GM18867 (cell line): ENCODE measurements around the gene PEX10.

ENCODE experiments used
- ATAC-seq: cut with Tn5 transposase; IDR thresholded peaks from one replicate; pipeline ENCODE4 v1.9.1; 2021; ENCODE audit warnings: mild to moderate bottlenecking, moderate library complexity; ENCODE audit not compliant: unreplicated experiment

Gene PEX10

GRCh38 chr1:2426540-2426939, 14.2 kb upstream of the PEX10 start:
- no peak for ATAC-seq

DNA sequence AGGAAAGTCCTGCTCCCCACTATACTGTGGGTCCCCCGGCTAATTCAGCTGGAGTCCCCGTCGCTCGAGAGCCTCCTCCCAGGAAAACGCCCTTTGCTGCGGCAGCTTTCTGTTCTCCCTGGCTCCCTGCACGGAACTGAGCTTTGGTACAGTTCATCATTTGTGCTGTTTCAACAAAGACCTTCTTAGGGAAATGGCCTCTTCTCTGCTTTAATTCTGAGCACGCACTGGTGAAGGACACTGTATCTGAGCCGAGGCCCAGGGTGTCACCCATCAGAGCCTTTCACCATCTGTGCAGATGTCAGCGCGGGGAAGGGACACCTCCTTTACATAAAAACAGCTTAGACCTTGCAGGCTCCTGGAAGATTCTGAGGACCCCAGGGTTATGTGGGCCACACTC, 13.5 kb upstream of the PEX10 start:
- ATAC-seq, result no peak

- no peak for ATAC-seq
Measured at GRCh38 chr1:2422523-2422922, 10.2 kb upstream of the PEX10 start.

- no peak for ATAC-seq
Measured at GRCh38 chr1:2419416-2419815, 7.1 kb upstream of the PEX10 start.

DNA sequence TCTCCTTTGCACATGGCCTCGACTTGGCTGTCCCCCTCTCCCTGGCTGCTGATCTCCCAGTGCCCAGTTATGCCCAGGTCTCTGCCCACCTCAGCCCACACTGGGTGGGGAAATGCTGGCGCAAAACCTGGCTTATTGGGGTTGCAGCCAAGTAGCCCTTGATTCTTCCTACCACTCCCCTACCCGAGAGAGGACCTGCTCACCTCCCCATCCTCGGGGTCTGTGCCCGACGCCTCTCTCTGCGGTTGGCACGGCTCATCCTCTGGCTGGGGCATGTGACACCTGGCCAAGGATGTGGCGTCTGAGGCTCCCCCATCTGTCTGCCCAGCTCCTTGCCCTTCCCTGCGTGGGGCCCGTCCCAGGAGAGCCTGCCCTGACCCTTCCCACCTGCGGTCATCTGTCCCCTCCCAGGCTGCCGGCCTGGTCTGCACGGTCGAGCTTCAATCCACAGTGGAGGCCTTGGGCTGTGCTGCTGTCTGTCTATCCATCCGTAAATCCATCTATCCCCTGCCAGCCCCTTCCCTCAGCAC, 6.5 kb upstream of the PEX10 start:
- no peak for ATAC-seq

- no peak for ATAC-seq
Measured at GRCh38 chr1:2417833-2418225, 5.5 kb upstream of the PEX10 start.

DNA sequence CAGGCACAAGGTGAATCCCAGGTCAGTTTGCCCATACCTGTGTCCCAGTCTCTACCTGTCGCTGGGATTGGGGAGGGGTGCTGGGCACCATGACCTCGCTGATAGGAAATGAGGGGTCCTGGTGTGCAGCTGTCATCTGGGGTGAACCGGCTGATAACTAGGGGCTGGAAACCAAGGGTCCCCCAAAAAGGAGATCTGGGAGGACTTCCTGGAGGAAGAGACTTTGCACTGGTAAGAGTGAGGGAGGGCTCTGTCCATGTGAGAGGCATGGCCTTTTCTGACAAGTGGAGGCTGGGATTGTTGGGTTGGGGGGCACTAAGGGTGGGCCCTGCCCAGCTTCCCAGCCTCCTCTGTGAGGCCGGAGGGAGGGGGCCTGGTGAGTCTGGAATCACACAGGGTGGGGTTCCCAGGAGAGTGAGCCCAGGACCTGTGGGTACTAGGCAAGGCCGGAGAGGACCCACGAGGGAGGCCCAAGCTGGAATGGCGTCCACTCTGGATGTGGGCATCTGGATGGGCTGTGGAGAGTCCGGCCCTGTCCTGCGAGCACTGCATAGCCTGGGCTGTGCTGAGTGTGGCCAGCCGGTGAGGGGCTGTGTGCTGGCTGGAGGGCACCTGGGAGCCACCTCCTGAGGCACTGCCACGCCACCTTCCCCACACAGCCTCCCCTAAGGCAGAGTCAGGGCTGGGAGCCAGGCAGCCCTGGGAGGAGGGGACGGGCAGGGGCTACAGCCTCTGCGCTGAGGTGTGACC, 4.9 kb upstream of the PEX10 start:
- no peak for ATAC-seq

- no peak for ATAC-seq
Measured at GRCh38 chr1:2416403-2416802, 4.0 kb upstream of the PEX10 start.

- no peak for ATAC-seq
Measured at GRCh38 chr1:2415801-2416208, 3.4 kb upstream of the PEX10 start.

DNA sequence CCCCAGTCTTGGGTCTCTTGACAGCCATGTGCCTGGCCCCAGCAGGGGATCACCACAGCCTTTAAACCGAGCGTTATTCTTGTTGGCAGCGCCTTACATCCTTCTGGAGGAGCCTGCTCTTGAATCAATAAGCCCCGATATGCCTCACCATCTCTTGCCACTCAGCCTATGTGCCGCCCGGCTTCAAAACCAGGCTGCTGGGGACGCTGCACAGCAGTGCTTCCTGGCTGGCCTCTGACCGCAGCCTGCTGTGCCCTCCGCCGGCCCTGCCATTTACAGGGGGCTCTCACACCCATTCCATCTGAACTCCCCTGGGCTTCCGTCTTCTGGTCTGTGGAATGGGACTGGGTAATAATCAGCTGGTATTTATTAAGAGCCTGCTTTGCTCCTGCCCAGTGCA, 3.0 kb upstream of the PEX10 start:
- ATAC-seq, result no peak

DNA sequence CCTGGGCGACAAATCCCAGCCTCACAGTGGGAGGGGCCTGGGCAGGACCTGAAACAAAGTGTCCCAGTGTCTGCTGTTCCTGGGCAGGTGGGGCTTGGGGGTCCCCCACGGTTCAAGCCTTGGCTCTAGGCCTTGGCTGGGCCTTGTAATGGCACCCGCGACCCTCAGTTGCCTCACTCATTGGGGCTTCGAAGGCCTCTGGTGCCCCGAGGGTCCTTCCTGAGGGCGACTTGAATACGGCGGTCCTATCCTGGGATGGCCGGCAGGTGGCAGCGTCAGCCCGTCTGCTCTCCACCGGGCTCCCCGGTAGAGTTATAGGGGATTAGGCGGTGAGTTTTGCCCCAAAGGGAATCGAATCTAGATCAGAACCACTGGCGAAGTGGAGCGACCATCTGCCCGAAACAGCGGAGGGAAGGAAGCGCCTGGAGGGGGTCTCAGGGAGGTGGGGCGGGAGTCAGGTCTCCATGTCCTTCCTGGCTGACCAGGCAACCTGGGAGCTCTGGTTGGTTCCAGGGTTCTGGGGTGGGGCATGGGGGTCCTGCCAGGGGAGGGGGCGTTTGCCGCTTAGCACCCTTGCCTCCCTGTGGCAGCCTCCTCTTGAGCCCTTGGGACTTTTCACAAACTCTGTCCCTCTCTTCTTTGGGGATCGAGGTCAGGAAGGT, 2.1 kb upstream of the PEX10 start:
- no peak for ATAC-seq

- ATAC-seq, result no peak
Measured at GRCh38 chr1:2413495-2414296, 1.3 kb upstream of the PEX10 start.

GRCh38 chr1:2412773-2413494, 570 bp upstream of the PEX10 start:
- ATAC-seq, result peak; percentile 11

DNA sequence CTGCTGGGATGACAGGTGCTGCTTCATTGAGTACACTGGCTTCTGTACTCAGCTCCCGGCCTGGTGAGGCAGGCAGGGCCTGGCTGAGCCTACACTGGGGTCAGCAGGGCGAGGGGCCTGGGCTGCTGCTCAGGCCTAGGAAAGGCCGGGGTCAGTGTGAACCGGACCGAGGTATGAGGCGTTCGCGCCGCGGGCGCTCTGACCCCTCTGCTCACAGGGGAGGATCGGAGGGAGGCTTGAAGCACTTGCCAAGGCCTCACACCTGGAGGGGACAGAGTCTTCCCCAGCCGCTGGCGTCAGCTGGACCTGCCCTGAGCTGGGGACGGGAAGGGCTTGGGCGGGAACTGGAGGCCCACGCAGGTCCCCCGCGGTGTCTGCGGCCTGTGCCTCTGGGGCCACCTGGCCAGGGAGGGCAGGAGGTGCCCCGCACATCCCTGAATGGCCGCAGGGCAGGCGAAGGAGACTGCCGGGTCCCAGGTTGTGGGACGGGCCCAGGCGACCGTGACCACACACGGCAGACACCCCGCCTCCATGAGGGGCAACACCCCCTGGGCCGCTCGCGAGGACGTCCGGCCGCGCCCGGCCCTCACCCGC, 466 bp downstream of the PEX10 start:
- ATAC-seq, result peak; percentile 25

DNA sequence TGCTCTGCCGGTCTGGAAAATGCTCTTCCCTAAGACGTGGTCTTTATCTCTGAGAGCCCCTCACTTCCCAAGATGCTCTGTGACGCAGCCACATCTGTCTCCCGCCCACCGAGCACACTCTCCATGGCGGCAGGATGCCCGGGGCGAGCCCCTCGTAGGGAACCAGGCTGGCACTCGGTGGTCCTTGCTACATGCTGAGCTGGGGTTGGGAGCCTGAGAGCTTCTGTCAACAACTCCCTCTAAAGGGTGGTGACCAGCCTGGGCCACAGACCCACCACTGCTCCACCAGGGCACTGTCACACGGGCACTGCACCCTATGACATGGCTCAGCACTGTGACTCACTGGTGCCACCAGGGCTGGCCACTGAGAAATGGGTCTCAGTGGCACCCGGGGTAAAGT, 2.6 kb downstream of the PEX10 start:
- ATAC-seq, result no peak

DNA sequence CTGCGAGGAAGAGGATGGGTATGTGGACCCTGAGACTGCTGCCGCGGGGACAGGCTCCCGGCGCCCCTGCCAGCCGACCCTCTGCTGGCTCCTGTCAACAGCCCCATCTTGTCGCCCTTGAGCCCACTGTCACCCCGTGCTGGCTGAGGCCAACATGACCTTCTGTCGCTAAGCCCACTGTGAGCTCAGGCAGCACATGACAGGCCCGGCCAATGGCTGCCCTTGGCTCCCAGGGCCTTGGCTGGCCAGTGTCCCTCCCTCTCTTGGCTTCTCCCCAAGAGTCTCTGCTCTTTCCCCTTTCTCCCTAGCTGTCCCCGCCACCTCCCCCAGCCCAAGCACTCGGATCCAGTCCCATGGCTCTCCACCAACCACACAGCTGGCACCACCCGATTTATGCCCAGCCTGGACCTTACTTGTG, 3.5 kb downstream of the PEX10 start:
- no peak for ATAC-seq

DNA sequence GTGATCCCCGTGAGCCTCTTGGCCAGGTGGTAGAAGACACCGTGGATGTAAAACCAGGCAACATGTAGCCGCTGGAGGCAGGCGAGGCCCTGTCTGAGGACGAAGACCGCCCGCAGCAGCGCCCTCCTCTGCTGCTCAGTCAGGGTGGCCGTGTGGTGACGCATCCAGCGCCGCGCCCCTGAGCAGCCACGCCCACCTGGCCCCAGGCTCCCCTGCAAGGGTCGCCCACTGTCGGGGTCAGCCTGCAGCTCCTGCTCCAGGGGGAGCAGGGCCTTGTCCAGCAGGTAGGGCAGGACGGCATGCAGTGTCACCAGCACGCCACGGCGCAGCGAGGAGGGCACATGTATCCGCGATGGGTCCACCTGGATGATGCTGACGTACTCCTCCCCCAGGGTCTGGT, 3.9 kb downstream of the PEX10 start:
- ATAC-seq, result no peak

GRCh38 chr1:2407991-2408275, 4.4 kb downstream of the PEX10 start:
- ATAC-seq, result no peak

GRCh38 chr1:2407166-2407990, 5.0 kb downstream of the PEX10 start:
- ATAC-seq, result no peak

GRCh38 chr1:2406451-2407041, 5.8 kb downstream of the PEX10 start:
- ATAC-seq, result no peak
